HepG2 (cell line): ENCODE results near the gene BAIAP2L2. TPM values are rescaled to one million over a fixed set of nuclear protein-coding genes. Genes with fewer than 3 reads are reported as not detected.

Experiments
- ATAC-seq: fragments of 200-7000 bp; cut with Tn5 transposase; 3 replicates; pipeline ENCODE4 v1.9.1; 2020; ENCODE audit warnings: mild to moderate bottlenecking, moderate library complexity
- BruUV-seq: library from RNA; stranded (reverse); fragments of 400-500 nt; replicated peaks from 2 replicates; lab custom pipeline; 2021; lab: Mats Ljungman, UMichigan
- CTCF ChIA-PET: fragments of 300-600 bp; formaldehyde crosslinking; extraction: SDS; loops from one replicate; lab custom pipeline; 2021; ENCODE audit warnings: low total read pairs, inconsistent platforms, low intra/inter-chr PET ratio; lab: Yijun Ruan, JAX
- POLR2A ChIA-PET: fragments of 350-600 bp; sonication (Branson Sonifier 250); formaldehyde crosslinking; loops from one replicate; lab custom pipeline; 2020; ENCODE audit warnings: antibody characterized with exemption, inconsistent platforms; lab: Yijun Ruan, JAX
- DNase-seq: peaks from one replicate; pipeline ENCODE4 v3.0.0-alpha.2; 2015; ENCODE audit warnings: low spot score
- FAIRE-seq: peaks from 3 replicates; lab custom pipeline; 2011; peaks lifted over from hg19 to GRCh38; lab: Jason Lieb, UNC
- H2AFZ ChIP-seq: one replicate; pipeline ENCODE4 v1.6.1; 2011; ENCODE audit warnings: low read length, inconsistent platforms
- H3K27ac ChIP-seq: fragments of 300-600 bp; 3 replicates; pipeline ENCODE4 v1.8.0; 2011; ENCODE audit warnings: mixed run types, mild to moderate bottlenecking, mixed read lengths, low read length, inconsistent platforms; ENCODE audit not compliant: insufficient read depth; ENCODE audit errors: extremely low read length
- H3K27me3 ChIP-seq, 2 experiments: fragments of 200-600 bp in 1 of 2; 2 replicates in 1 of 2; 3 replicates in 1 of 2; pipeline versions ENCODE4 v1.6.0 to v1.8.0; 2011; ENCODE audit warnings: low read length in 2 of 2, mild to moderate bottlenecking in 2 of 2, moderate library complexity in 2 of 2, inconsistent platforms in 1 of 2; ENCODE audit not compliant: insufficient read depth in 2 of 2, control insufficient read depth in 1 of 2
- H3K36me3 ChIP-seq, 2 experiments: fragments of 200-600 bp in 1 of 2; replicated peaks in 1 of 2; 2 replicates in 1 of 2; 3 replicates in 1 of 2; pipeline versions ENCODE4 v1.5.1 to v1.8.0; 2011; ENCODE audit warnings: low read length in 2 of 2, inconsistent platforms in 1 of 2; ENCODE audit not compliant: insufficient read depth in 2 of 2, control insufficient read depth in 1 of 2
- H3K4me1 ChIP-seq: 2 replicates; pipeline ENCODE4 v1.5.1; 2012; ENCODE audit warnings: low read length, inconsistent platforms; ENCODE audit not compliant: insufficient read depth
- H3K4me2 ChIP-seq: 2 replicates; pipeline ENCODE4 v1.6.0; 2011; ENCODE audit warnings: low read depth, low read length, inconsistent platforms
- H3K4me3 ChIP-seq, 3 experiments: fragments of 200-600 bp in 1 of 3; sonication (generic), shearing (Covaris generic) in 1 of 3; replicated peaks in 1 of 3; 2 replicates each; pipeline ENCODE4 v1.5.1; 2011 to 2016; ENCODE audit warnings: low read length in 3 of 3, inconsistent platforms in 2 of 3, low read depth in 2 of 3, mild to moderate bottlenecking in 2 of 3, control low read depth in 1 of 3, mixed read lengths in 1 of 3; ENCODE audit not compliant: insufficient read depth in 1 of 3
- H3K79me2 ChIP-seq: one replicate; pipeline ENCODE4 v1.6.1; 2011; ENCODE audit warnings: low read length, inconsistent platforms; ENCODE audit not compliant: insufficient read depth
- H3K9ac ChIP-seq: 2 replicates; pipeline ENCODE4 v1.6.0; 2011; ENCODE audit warnings: mild to moderate bottlenecking, low read depth, low read length, inconsistent platforms; ENCODE audit not compliant: insufficient read depth
- H3K9me3 ChIP-seq: 2 replicates; pipeline ENCODE4 v1.5.1; 2012; ENCODE audit warnings: mild to moderate bottlenecking, low read length
- H4K20me1 ChIP-seq: 2 replicates; pipeline ENCODE4 v1.6.0; 2011; ENCODE audit warnings: inconsistent platforms, mild to moderate bottlenecking, low read length, moderate library complexity; ENCODE audit not compliant: insufficient read depth
- ATF7 ChIP-seq, 2 experiments: fragments of 450-650 bp in 1 of 2; sonication (generic) in 1 of 2; formaldehyde crosslinking in 1 of 2; IDR thresholded peaks; 2 replicates each; pipeline versions ENCODE4 v1.4.0 to v1.6.1; 2016 to 2020; ENCODE audit warnings: antibody characterized with exemption in 1 of 2, mild to moderate bottlenecking in 1 of 2, missing genetic modification reagents in 1 of 2
- ELF1 ChIP-seq: sonication (generic); formaldehyde crosslinking; IDR thresholded peaks from 2 replicates; pipeline ENCODE4 v1.4.0; 2020; ENCODE audit warnings: missing genetic modification reagents
- SKI ChIP-seq: fragments of 450-650 bp; IDR thresholded peaks from one replicate; pipeline ENCODE4 v1.6.1; 2018; ENCODE audit warnings: mild to moderate bottlenecking; ENCODE audit not compliant: partially characterized antibody
- THRA ChIP-seq: sonication (generic); formaldehyde crosslinking; IDR thresholded peaks from 2 replicates; pipeline ENCODE4 v1.4.0; 2020; ENCODE audit warnings: missing genetic modification reagents, borderline replicate concordance
- ZBTB26 ChIP-seq: IDR thresholded peaks from 2 replicates; pipeline ENCODE4 v1.6.1; 2016; ENCODE audit warnings: missing compliant biosample characterization, missing genetic modification reagents, borderline replicate concordance
- ZMYM4 ChIP-seq: sonication (generic); formaldehyde crosslinking; IDR thresholded peaks from 2 replicates; pipeline ENCODE4 v1.8.1; 2023; ENCODE audit warnings: mild to moderate bottlenecking, missing genetic modification reagents
- ZNF124 ChIP-seq: sonication (generic); formaldehyde crosslinking; IDR thresholded peaks from 2 replicates; pipeline ENCODE4 v1.4.0; 2020; ENCODE audit warnings: missing genetic modification reagents
- ZNF431 ChIP-seq: sonication (generic); formaldehyde crosslinking; IDR thresholded peaks from 2 replicates; pipeline ENCODE4 v1.9.0; 2022; ENCODE audit warnings: missing genetic modification reagents, low read depth, mild to moderate bottlenecking, borderline replicate concordance
- ZNF556 ChIP-seq: sonication (generic); formaldehyde crosslinking; IDR thresholded peaks from 2 replicates; pipeline ENCODE4 v1.4.0; 2020; ENCODE audit warnings: mild to moderate bottlenecking, missing genetic modification reagents, borderline replicate concordance
- ZNF597 ChIP-seq: sonication (generic); formaldehyde crosslinking; IDR thresholded peaks from 2 replicates; pipeline ENCODE4 v1.5.0; 2020; ENCODE audit warnings: missing genetic modification reagents
- ZNF629 ChIP-seq: sonication (generic); formaldehyde crosslinking; conservative IDR thresholded peaks from 2 replicates; pipeline ENCODE4 v1.5.0; 2020; ENCODE audit warnings: missing genetic modification reagents
- ZNF724P ChIP-seq: sonication (generic); formaldehyde crosslinking; IDR thresholded peaks from 2 replicates; pipeline ENCODE4 v1.8.0; 2022; ENCODE audit warnings: missing genetic modification reagents, borderline replicate concordance
- ZSCAN5A ChIP-seq: sonication (generic); formaldehyde crosslinking; IDR thresholded peaks from 2 replicates; pipeline ENCODE4 v1.8.0; 2022; ENCODE audit warnings: mild to moderate bottlenecking, missing genetic modification reagents, borderline replicate concordance
- WGBS: methylation state at CpG from one replicate; pipeline ENCODE4 v1.1.6; 2017; ENCODE audit warnings: low lambda C conversion rate; 5-methylcytosine and 5-hydroxymethylcytosine counted together
- in situ Hi-C: cut with HindIII; loops from 2 replicates; pipeline ENCODE4 v1.10.0; 2017; ENCODE audit warnings: low pct_unique_long_range_greater_than_20kb; ENCODE audit not compliant: extremely low pct_ligation_motif_present
- intact Hi-C: fragments of 100-400 bp; cut with micrococcal nuclease; formaldehyde crosslinking; loops from one replicate; pipeline ENCODE4 v1.10.0; 2022; ENCODE audit not compliant: unreplicated experiment
- polyA plus RNA-seq, 8 experiments: library from polyadenylated mRNA; depleted of rRNA in 3 of 8; stranded (reverse) in 7 of 8; unstranded in 1 of 8; fragments of >200 nt; fragmentation: Illumina TruSeq in 4 of 8; extraction: Trizol in 4 of 8; gene quantifications; 2 replicates each; pipeline versions ENCODE4 v1.2.1 to v1.2.3, GENCODE V29; 2011 to 2016; ENCODE audit warnings: low read depth in 4 of 8, missing spikeins in 1 of 8, mixed read lengths in 1 of 8; ENCODE audit not compliant: insufficient read depth in 1 of 8
- total RNA-seq, 5 experiments: library from RNA; depleted of rRNA; stranded (reverse); fragments of >200 nt; fragmentation: Illumina TruSeq; extraction: Trizol; gene quantifications; 2 replicates each; pipeline ENCODE4 v1.2.3, GENCODE V29; 2016; ENCODE audit warnings: low read depth in 1 of 5

Gene BAIAP2L2
- total and polyA plus RNA-seq, 2 of the 13 experiments (the other 11 are each of a cell fraction or from before 2014, with no cell fraction given): 4.4 to 7.5 TPM

GRCh38 chr22:38110863-38111852, 674 bp upstream of the BAIAP2L2 start (continued):
- TF ChIP-seq ZSCAN5A (no peak), ZMYM4 (peak; percentile 31; the same call in 1 of the 2 replicates), THRA (CRISPR knock-in tag) (0 out of 2 replicates have a peak, but pooled peaks have one; percentile 3)

GRCh38 chr22:38109371-38110001, 998 bp downstream of the BAIAP2L2 start:
- Histone ChIP-seq H3K9me3 (no peaks in the 10 kb centered on the region), H3K36me3 (peaks cover 0 to 15% of the 10 kb centered on the region in 2 experiments; a peak in 1 of 5 replicates), H3K27ac (peak overlapping the region; percentile 58), H3K4me2 (peak overlapping the region; percentile 95), H4K20me1 (no peaks in the 10 kb centered on the region; the same call in 1 of the 2 replicates), H3K79me2 (peaks cover 3% of the 10 kb centered on the region), H3K27me3 (no peaks in the 10 kb centered on the region), H3K4me3 (no peak overlapping the region), H3K9ac (no peak overlapping the region), H3K4me1 (peaks cover 73% of the 10 kb centered on the region), H2AFZ (no peak overlapping the region)
- 57% methylated on average over 9 of the region's 22 CpGs for WGBS
- no peak for ATAC-seq
- no peak for DNase-seq
- POLR2A ChIA-PET: interaction anchor here (0.8 to 6.1 kb wide), 3 partner anchors 26 to 174 kb away, joined by 3 to 60 read pairs (median 3); partner anchors contain the start of genes PLA2G6 and SLC16A8
- in situ Hi-C loops: loop anchor here (10.0 kb wide), 1 partner anchor 95 kb away; the partner anchor contains the start of gene MAFF
- no peak for FAIRE-seq
- BruUV-seq: no TSS peak
- CTCF ChIA-PET: no interaction called here
- intact Hi-C loops: loop anchor here (5.0 kb wide), 2 partner anchors 93 to 153 kb away; partner anchors contain the start of gene MAFF
- no peak for TF ChIP-seq ZNF556 (CRISPR knock-in tag)
- no peak for TF ChIP-seq ELF1
- TF ChIP-seq ATF7 (IDR thresholded peaks at IDR 0.05): no peak
- no peak for TF ChIP-seq ATF7 (CRISPR knock-in tag; IDR thresholded peaks at IDR 0.05)
- no peak for TF ChIP-seq ZNF597
- TF ChIP-seq ZNF431 (CRISPR knock-in tag): no peak
- peak; percentile 31; the same call in 1 of the 2 replicates for TF ChIP-seq ZNF629
- TF ChIP-seq SKI: peak; percentile 15
- no peak for TF ChIP-seq ZBTB26 (CRISPR knock-in tag)
- no peak for TF ChIP-seq ZNF124 (CRISPR knock-in tag)
- TF ChIP-seq ZNF724P (CRISPR knock-in tag): no peak
